C4-2B (cell line): ENCODE results near the gene ST8SIA5.

Experiments
- CTCF ChIP-seq: fragments of 450-650 bp; conservative IDR thresholded peaks from 2 replicates; pipeline ENCODE4 v1.5.1; 2017; ENCODE audit warnings: mild to moderate bottlenecking
- ZFX ChIP-seq: fragments of 450-650 bp; IDR thresholded peaks from 2 replicates; pipeline ENCODE4 v1.6.1; 2017

- no peak for TF ChIP-seq CTCF
- no peak for TF ChIP-seq ZFX
These were observed 124.3 kb downstream of the ST8SIA5 start for GRCh38 chr18:46632401-46633071.
